GM19099 (cell line): Measurements from ENCODE around the gene INO80D.

Source experiments
- POLR2A ChIP-seq: IDR thresholded peaks from 3 replicates; pipeline ENCODE4 v1.6.1; 2011; ENCODE audit warnings: low read depth; ENCODE audit not compliant: insufficient read length; ENCODE audit errors: extremely low read depth

The INO80D gene

GRCh38 chr2:206086716-206087350 lies 859 bp upstream of the INO80D start:
- no peak for TF ChIP-seq POLR2A

DNA sequence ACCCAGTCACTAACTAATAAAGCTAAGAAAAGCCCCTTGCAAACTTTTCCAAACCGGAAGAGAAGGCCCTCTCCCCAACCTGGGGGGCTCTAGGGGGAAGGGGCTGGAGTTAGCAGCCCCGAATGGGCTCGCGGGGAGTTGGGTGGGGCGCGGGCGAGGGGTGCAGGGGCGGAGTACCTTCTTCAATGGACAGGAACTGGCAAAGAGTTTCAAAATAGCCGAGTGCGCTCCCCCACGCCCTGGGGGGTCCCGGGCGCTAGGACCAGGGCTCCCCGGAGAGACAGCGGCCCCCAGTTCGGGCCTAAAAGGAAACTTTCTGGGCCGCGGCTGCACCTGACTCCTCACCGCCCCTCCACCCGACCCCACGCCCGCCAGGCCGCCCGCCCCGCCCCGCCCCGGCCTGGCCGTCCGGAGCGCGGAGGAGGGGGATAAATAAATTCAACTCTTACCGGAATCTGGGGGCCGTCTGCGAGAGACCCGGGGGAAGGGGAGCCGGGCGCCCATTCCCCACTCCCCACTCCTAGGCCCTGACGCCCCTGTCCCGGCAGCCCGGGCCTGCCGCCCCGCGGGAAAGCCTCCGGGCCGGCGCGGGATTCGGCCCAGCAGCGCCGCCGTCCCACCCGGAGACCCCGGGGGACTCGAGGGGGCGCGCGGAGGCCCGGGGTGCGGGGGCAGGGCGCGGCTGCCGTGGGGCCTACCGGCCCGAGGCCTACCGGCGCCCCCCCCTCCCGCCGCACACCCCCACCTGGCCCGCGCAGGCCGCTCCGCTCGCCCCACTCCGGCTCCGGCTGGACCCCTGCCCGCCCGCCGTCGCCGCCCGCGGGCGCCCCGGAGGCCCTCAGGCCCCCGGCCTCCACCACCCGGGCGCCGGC lies 868 bp downstream of the INO80D start:
- TF ChIP-seq POLR2A = peak; percentile 42

GRCh38 chr2:206084439-206084869 lies 1.5 kb downstream of the INO80D start:
- TF ChIP-seq POLR2A = no peak

DNA sequence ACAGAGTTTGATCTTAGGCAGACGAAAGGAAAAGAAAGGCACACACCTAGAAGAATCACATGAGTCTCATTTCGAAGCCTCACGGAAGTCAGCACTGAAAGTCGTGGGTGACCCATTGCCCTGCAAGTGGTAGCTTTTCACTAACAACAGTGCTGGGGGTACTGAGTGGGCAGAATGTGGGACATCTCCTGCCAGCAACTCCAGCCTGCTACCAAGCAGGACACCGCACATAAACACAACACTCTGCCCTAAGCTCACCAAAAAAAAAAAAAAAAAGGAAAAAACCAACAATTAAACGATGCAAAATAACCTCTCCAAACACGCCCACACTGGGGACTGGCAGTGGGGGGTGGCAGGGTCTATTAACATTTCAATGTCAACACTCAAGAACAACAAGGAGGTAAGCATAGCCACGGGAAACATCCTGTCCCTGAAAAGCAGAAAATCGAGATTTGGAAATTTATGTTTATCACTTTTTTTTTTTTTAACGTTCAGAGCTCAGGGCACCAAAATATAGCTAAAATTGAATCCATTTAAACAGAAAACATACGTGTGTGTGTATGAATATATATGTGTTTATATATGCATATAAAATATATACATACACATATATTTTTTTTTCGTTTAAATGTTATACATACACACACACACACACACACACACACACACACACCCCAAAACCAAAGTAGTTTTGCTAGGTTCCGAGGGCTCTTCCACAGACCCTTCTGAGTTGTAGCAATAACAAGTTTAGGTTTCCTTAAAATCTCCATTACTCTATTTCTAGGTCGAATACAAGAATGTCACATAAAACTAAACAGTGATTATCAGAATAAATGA lies 2.2 kb downstream of the INO80D start:
- TF ChIP-seq POLR2A = no peak

DNA sequence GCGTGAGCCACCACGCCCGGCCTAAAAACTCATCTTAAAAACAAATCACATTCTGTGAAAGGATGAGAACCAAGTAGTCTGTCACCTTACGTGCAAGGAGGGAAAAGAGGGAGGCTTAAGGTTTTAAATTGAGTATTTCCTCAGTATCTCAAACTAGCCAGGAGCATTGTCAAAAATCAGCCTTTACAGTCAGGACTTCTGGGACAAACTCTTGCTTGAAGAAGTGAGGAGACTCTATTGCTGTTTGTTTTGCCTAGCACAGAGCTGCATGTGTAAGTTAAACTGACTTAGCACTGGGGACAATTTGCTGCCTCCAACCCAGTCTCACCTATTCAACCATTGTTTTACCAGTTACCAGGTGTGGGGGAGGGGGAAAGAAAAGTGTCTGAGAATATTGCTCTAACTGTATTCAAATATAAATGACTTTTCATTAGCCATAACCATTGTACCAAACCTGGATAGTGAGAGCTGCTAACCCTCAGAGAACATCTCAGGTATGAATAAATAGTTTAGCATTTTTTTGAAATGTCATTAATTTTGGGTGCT lies 3.6 kb downstream of the INO80D start:
- no peak for TF ChIP-seq POLR2A

- TF ChIP-seq POLR2A = no peak
These were observed 5.0 kb downstream of the INO80D start for GRCh38 chr2:206080927-206081326.

- TF ChIP-seq POLR2A = no peak
These were observed 6.1 kb downstream of the INO80D start for GRCh38 chr2:206079699-206080465.

DNA sequence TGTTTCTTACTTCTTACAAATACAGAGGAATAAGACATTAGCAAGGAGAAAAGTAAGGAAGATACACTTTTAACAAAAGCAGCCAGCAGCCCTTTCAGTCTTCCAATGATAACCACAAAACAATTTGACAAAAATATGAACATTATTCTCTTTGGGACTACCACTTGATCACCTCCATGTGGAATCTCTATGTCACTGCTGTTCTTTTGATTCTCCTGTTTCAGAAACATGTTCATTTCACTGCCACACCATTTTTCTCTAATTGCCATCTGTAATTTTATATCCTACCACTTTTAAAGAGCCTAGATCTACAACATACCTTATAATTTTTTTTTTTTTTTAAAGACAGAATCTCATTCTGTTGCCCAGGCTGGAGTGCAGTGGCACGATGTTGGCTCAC lies 10.9 kb downstream of the INO80D start:
- TF ChIP-seq POLR2A = no peak

GRCh38 chr2:206071807-206072206 lies 14.2 kb downstream of the INO80D start:
- no peak for TF ChIP-seq POLR2A

DNA sequence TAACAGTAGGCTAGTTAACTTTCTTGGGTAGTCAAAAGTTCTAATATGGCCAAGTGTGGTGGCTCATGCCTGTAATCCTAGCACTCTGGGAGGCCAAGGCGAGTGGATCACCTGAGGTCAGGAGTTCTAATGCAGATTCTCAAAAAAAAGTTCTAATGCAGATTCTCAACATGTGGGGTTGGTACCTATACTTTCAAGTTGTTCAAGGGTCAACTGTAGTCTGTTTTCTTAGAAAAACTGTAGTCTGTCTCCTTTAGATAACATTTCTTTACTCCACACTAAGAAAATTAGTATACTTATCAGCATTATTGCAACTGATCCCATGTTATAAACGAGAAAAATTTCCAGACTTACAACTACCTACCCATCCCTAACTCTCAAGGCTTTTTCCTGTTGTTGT lies 16.6 kb downstream of the INO80D start:
- TF ChIP-seq POLR2A = no peak

GRCh38 chr2:206068207-206068606 lies 17.8 kb downstream of the INO80D start:
- TF ChIP-seq POLR2A = no peak

GRCh38 chr2:206064077-206064476 lies 21.9 kb downstream of the INO80D start:
- TF ChIP-seq POLR2A = no peak

DNA sequence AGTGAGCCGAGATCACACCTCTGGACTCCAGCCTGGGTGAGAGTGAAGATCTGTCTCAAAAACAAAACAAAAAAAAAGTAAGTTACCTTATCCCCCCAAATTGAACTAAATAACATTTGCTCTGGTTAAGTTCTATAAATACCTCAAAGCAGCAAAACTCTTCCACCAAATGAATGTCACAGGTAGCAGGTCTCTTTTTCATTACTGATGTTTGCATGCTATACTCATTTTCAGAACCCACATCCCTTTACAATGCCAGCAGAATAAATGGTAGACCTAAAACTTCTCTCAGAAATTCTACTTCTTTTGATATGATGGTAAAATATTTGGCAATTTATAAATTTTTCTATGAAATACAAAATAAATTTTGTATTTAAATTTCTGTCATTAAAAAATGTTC lies 22.3 kb downstream of the INO80D start:
- no peak for TF ChIP-seq POLR2A

DNA sequence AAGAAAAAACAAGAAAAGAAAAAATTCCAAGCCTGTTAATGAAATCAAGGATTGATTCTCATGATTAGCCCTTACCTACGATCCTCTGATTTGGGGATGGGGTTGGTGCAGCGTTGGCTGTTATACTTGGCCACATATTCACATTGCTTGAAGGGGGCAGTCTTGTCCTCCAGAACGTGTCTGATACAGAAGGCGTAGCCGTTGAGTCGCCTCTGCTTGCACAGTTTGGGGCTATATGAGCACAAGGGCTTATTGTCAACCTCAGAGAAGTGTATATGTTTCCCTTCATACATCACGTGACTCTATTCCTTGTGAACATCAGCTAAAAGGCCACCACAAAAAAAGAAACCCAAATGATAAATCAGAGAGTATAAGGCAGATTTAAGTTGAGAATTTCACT lies 23.2 kb downstream of the INO80D start:
- no peak for TF ChIP-seq POLR2A
